Amniotic stem cell (primary cell): ENCODE results near the gene LRCOL1.

ENCODE experiments used
- DNase-seq: peaks from one replicate; lab custom pipeline; 2025; lab: John Stamatoyannopoulos, UW

The LRCOL1 gene

DNA sequence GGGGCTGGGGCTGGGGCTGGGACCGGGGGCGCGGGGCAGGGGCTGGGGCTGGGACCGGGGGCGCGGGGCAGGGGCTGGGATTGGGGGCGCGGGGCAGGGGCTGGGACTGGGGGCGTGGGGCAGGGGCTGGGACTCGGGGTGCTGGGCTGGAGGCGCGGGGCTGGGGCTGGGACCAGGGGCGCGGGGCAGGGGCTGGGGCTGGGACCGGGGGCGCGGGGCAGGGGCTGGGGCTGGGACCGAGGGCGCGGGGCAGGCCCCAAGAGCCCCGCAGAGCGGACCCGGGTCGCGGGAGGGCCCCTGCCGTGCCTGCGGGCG, 8.6 kb upstream of the LRCOL1 start:
- no peak for DNase-seq

DNA sequence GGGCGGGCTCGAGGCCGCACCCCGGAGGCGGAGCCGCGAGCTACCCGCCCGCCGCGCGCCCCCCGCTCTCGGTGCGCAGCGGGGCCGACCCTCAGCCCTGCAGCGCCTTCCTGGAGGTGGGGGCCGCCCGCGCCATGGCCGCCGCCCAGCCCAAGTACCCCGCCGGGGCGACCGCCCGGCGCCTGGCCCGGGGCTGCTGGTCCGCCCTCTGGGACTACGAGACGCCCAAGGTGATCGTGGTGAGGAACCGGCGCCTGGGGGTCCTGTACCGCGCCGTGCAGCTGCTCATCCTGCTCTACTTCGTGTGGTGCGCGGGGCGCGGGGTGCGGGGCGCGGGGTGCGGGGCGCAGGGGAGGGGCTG, 8.3 kb upstream of the LRCOL1 start, which contains the start of gene P2RX2:
P2RX2 (plus strand) TSS at position 94 of the 361 bp plus-strand sequence; CDS start at position 135, 41 bp downstream.
- no peak for DNase-seq

GRCh38 chr12:132617822-132618682, 7.7 kb upstream of the LRCOL1 start:
- no peak for DNase-seq

DNA sequence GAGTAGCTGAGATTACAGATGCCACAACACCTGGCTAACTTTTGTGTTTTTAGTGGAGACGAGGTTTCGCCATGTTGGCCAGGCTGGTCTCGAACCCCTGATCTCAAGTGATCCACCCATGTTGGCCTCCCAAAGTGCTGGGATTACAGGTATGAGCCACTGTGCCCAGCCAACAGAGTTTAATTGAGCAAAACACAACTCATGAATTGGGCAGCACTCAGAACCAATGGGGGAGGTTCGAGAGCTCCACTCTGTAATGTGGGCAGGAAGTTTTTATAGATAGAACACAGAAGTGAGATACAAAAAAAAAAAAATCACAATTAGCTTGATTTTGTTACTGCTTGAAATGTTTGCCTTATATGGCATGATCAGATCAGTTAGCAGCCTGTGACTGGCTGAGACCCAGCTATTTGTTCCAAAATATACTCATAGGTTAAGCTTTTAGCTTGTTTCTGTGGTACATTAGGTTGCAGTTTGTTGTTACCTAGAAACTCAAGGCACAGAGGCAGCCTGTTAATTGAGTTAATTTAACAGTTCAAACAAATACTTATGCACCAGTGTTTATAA, 6.8 kb upstream of the LRCOL1 start:
- no peak for DNase-seq

- no peak for DNase-seq
Observed at GRCh38 chr12:132615579-132616038, 5.2 kb upstream of the LRCOL1 start.

DNA sequence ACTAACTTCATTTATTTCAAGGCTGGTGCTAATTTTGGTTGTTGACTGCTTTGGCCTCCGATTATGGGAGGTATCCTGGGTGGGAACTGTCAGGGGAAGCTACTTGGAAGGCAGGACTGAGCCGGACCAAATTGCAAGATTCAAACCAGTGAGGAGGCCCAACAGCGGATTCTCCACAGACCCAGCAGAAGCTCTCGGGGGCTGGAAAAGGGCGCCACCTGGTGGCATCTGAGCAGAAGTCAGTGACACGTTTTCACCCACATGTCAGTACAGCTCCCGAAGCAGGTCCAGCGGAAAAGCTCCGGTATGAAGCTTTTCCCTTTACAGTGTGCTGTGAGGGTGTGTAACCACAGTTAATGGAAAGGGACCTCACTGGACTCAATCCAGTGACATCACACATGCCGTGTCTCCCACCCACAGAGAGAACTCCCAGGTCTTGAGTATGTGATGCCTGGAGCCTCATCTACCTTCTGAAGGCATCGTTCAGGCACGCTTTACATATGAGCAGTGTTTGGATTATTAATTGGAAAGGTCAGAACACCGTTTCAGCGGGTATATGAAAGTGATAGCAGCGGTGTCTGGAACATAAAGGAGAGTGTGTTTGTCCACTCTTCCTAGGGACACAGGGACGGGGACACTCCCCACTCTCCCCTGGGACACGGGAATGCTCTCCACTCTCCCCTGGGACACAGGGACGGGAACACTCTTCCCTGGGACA, 4.6 kb upstream of the LRCOL1 start:
- DNase-seq, result peak; percentile 45

GRCh38 chr12:132614029-132614428, 3.6 kb upstream of the LRCOL1 start:
- DNase-seq, result no peak

- DNase-seq, result no peak
Observed at GRCh38 chr12:132611620-132612019, 1.2 kb upstream of the LRCOL1 start.

GRCh38 chr12:132610866-132611602, 652 bp upstream of the LRCOL1 start:
- DNase-seq, result no peak

DNA sequence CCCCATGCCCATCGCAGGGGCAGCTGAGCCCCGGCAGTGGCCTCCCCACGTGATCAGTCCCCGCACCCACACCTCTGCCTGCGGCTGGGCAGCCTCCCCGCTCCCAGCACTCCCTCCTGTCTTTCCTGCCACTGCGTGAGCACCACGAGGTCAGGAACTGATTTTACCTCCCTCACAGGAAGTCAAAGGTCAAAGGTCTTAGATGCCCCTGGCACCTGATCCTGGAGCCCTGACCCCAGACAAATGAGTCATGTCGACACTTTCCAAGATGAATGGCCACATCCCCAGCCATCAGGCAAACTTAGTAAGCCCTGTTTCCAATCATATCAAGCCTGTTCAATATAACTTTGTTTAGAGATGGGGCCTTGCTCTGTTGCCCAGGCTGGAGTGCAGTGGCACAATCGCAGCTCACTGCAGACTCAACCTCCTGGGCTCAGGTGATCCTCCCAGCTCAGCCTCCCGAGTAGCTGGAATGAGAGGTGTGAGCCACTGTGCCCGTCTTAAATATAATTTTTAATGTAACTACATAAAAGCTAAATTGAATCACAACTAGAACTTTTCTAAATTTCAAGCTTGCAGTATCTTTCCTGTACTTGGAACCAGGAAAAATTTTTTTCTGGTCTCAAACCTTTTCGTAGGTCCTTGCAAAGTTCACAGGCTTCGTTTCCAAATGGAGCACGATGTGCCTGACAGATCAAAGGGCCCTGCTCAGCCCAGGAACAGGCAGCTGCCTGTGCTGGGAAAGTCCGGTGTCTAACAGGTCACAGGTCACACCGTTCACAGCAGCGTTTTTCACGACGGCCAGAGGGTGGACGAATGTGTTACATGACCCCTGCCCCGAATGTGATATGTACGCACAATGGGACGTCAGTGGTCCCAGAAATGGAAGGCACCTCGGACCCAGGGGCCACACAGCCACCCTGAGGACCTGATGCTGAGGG, 1.9 kb downstream of the LRCOL1 start:
- DNase-seq, result no peak

- no peak for DNase-seq
Observed at GRCh38 chr12:132606927-132607326, 3.5 kb downstream of the LRCOL1 start.

GRCh38 chr12:132606466-132606865, 3.9 kb downstream of the LRCOL1 start:
- DNase-seq, result no peak

DNA sequence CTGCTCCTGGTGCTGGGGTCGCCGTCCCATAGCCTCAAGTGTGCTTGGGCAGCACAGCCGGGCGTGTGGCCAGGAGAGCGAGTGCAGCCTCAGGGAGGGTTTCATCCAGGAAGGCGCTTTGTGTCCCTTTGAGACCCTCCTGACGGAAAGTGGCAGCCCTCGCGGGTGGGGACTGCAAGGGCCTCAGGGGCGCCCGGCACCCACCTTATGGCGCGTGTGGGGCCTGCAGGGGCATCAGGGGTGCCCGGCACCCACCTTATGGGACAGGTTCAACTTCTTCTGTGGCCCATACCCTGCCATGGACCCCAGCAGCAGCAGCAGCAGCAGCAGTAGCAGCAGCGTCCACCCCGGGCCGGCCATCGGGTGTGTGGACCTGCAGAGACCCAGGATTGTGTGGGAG, 4.5 kb downstream of the LRCOL1 start:
- no peak for DNase-seq

GRCh38 chr12:132604668-132605441, 5.5 kb downstream of the LRCOL1 start:
- DNase-seq, result no peak

- no peak for DNase-seq
Observed at GRCh38 chr12:132604151-132604618, 6.2 kb downstream of the LRCOL1 start.

DNA sequence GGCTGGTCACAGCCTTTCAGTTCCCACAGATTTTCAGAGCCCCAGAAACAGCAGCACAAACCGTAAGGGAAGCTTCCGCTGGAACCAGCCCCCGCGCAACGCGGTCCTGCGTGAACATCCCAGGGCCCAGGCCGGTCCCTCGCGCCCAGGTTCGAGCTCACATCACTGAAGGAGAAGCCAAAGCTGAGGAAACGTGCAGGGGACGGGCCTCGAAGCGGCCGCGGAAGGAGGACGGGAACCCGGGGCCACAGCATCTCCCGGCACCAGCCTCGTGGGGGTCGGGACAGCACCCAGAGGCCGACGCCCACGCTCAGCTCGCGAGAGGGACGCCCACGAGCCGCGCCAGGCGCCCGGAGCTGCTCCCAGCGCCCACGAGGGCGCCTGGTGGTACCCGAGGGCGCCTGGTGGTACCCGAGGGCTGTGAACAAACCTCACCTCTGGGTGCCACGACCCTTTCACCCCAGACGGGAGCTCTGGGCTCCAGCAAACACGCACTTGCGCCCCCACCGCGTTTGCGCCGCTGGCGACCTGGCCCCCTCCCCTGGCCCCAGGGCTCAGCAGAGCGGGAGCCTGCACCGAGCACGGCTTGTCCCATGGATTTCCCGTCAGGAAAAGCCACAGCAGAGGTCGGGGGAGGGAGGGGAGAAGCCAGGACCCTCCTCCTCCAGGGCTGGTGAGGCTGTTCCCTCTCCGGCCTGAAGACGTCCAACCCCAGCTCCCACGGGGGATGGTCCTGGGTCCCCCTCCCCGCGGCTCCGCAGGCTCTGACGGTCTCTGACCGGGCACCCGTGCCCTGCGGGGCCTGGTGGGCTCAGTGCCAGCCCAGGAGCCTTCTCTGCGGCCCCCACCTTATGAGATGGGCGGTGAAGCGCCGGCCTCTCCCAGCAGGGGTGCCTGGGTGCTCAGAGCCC, 6.9 kb downstream of the LRCOL1 start:
- no peak for DNase-seq

DNA sequence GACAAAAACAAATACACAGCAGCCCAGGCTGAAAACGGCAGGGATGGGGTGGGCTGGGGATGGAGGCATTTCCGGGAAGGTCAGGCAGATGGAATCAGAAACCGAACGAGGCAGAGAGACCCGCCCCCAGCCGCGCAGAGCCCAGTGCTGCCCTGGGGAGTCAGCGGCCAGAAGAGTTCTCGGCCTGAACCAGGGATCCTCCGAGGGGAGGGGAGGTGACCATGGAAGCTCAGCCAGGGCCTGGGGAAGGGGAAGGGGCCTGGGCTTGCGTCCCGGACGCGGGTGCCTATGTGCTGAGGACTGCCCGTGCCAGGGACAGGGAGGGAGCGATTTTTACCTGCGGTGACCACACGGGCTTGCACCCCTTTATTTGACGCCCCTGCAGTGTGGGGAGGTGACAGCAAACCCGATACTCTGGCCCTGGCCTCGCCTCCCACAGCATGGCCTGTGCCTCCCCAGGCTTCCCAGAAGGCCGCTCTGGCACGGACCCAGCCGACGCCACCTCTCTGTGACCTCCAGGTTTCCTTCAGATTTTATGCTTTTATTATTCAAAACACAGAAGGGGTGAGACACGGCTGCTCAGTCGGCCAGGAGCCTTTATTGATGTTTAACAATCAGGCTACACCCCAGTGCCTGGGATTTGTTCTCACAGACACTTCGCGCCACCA, 7.7 kb downstream of the LRCOL1 start:
- no peak for DNase-seq

- no peak for DNase-seq
Observed at GRCh38 chr12:132601171-132601883, 9.1 kb downstream of the LRCOL1 start.
